ENCODE measurements around the gene CEACAM7.
A peak's percentile ranks its signal among the peaks of the same experiment; 100 is the strongest.
"Not testable (repeated sequence)": the region's sequence is repeated elsewhere in the genome, so short reads cannot be mapped to it uniquely, and the experiment has no call there.

CEACAM7 gene

DNA sequence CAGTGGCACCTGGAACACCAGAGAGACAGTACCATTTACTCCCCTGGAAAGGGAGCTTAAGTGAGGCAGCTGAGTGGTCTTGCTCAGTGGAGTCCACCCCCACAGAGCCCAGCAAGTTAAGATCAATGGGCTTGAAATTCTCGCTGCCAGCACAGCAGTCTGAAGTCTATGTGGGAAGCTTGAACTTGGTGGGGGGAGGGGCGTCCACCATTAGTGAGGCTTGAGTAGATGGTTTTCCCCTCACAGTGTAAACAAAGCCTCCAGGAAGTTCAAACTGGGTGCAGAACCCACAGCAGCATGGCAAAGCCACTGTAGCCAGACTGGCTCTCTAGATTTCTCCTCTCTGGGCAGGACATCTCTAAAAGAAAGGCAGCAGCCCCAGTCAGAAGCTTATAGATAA, 30.9 kb downstream of the CEACAM7 start:
- DNase-seq (ENCODE audit: extremely low spot score), result no peak
- POLR2A ChIA-PET, result no interaction called here
- TF ChIP-seq SUZ12 (IDR thresholded peaks at IDR 0.05), result no peak
- TF ChIP-seq NFRKB (IDR thresholded peaks at IDR 0.05), result no peak
- no peak for TF ChIP-seq ELF4 (IDR thresholded peaks at IDR 0.05)
- no peak for TF ChIP-seq FOXM1 (IDR thresholded peaks at IDR 0.05; ENCODE audit: borderline replicate concordance)
- TF ChIP-seq TARDBP (IDR thresholded peaks at IDR 0.05), result no peak
- no peak for TF ChIP-seq LEF1 (IDR thresholded peaks at IDR 0.05; ENCODE audit: borderline replicate concordance)
- TF ChIP-seq FOXA1 (IDR thresholded peaks at IDR 0.05), result no peak
- TF ChIP-seq BHLHE40 (IDR thresholded peaks at IDR 0.05; ENCODE audit: borderline replicate concordance), result no peak
- no peak for TF ChIP-seq ZNF384 (IDR thresholded peaks at IDR 0.05)
- TF ChIP-seq FOXK2 (IDR thresholded peaks at IDR 0.05), result no peak
- no peak for TF ChIP-seq ARNT (IDR thresholded peaks at IDR 0.05)
- CTCF ChIA-PET, result interaction anchor here (0.6 to 1.2 kb wide), 2 partner anchors 15 to 162 kb away, joined by 3 to 6 read pairs; no protein-coding TSS in a partner anchor

GRCh38 chr19:41656756-41657155, 31.3 kb downstream of the CEACAM7 start:
- CTCF ChIA-PET, result interaction anchor here (0.6 to 1.2 kb wide), 2 partner anchors 15 to 162 kb away, joined by 3 to 6 read pairs; no protein-coding TSS in a partner anchor
- POLR2A ChIA-PET; DNase-seq (ENCODE audit: extremely low spot score): not testable (repeated sequence)

GRCh38 chr19:41652250-41652649, 35.8 kb downstream of the CEACAM7 start:
- ChIA-PET POLR2A (no interaction called here), CTCF (interaction anchor here (0.6 to 4.1 kb wide), 2 partner anchors 10 to 55 kb away, joined by 3 to 14 read pairs; no protein-coding TSS in a partner anchor)
- no peak for DNase-seq (ENCODE audit: extremely low spot score)
- TF ChIP-seq NFRKB (IDR thresholded peaks at IDR 0.05) (no peak), BHLHE40 (IDR thresholded peaks at IDR 0.05; ENCODE audit: borderline replicate concordance) (no peak), SUZ12 (IDR thresholded peaks at IDR 0.05) (no peak), LEF1 (IDR thresholded peaks at IDR 0.05; ENCODE audit: borderline replicate concordance) (no peak), ZNF384 (IDR thresholded peaks at IDR 0.05) (no peak), PKNOX1 (IDR thresholded peaks at IDR 0.05) (no peak), L3MBTL2 (conservative IDR thresholded peaks at IDR 0.05) (no peak), TARDBP (IDR thresholded peaks at IDR 0.05) (no peak), HDGF (IDR thresholded peaks at IDR 0.05; ENCODE audit: borderline replicate concordance) (no peak), ARNT (IDR thresholded peaks at IDR 0.05) (no peak), FOXK2 (IDR thresholded peaks at IDR 0.05) (no peak), FOXA1 (IDR thresholded peaks at IDR 0.05) (no peak), CTBP1 (IDR thresholded peaks at IDR 0.05; ENCODE audit: borderline replicate concordance) (no peak), FOXM1 (IDR thresholded peaks at IDR 0.05; ENCODE audit: borderline replicate concordance) (no peak), ELF4 (IDR thresholded peaks at IDR 0.05) (no peak)

- ChIA-PET CTCF (interaction anchor here (0.6 to 4.1 kb wide), 2 partner anchors 8 to 16 kb away, joined by 4 to 14 read pairs; no protein-coding TSS in a partner anchor), POLR2A (no interaction called here)
- no peak for DNase-seq (ENCODE audit: extremely low spot score)
- no peak for TF ChIP-seq SP1 (IDR thresholded peaks at IDR 0.05)
- no peak for TF ChIP-seq ELF4 (IDR thresholded peaks at IDR 0.05)
- no peak for TF ChIP-seq ZNF384 (IDR thresholded peaks at IDR 0.05)
- TF ChIP-seq L3MBTL2 (conservative IDR thresholded peaks at IDR 0.05), result no peak
- TF ChIP-seq CTBP1 (IDR thresholded peaks at IDR 0.05; ENCODE audit: borderline replicate concordance), result no peak
- TF ChIP-seq PKNOX1 (IDR thresholded peaks at IDR 0.05), result no peak
- TF ChIP-seq TARDBP (IDR thresholded peaks at IDR 0.05), result no peak
- no peak for TF ChIP-seq LEF1 (IDR thresholded peaks at IDR 0.05; ENCODE audit: borderline replicate concordance)
- TF ChIP-seq NFRKB (IDR thresholded peaks at IDR 0.05), result no peak
- no peak for TF ChIP-seq FOXM1 (IDR thresholded peaks at IDR 0.05; ENCODE audit: borderline replicate concordance)
- no peak for TF ChIP-seq BHLHE40 (IDR thresholded peaks at IDR 0.05; ENCODE audit: borderline replicate concordance)
- no peak for TF ChIP-seq SUZ12 (IDR thresholded peaks at IDR 0.05)
- no peak for TF ChIP-seq FOXA1 (IDR thresholded peaks at IDR 0.05)
- TF ChIP-seq HDGF (IDR thresholded peaks at IDR 0.05; ENCODE audit: borderline replicate concordance), result no peak
- no peak for TF ChIP-seq ARNT (IDR thresholded peaks at IDR 0.05)
- no peak for TF ChIP-seq FOXK2 (IDR thresholded peaks at IDR 0.05)
Measured at GRCh38 chr19:41649827-41650226, 38.2 kb downstream of the CEACAM7 start.

GRCh38 chr19:41646589-41647204, 41.4 kb downstream of the CEACAM7 start:
- TF ChIP-seq L3MBTL2 (conservative IDR thresholded peaks at IDR 0.05) (peak; percentile 26; the same call in 1 of the 2 replicates), FOXM1 (IDR thresholded peaks at IDR 0.05; ENCODE audit: borderline replicate concordance) (no peak)
- POLR2A ChIA-PET, result no interaction called here
- CTCF ChIA-PET, result interaction anchor here (0.6 to 1.0 kb wide), 4 partner anchors 60 to 411 kb away, joined by 3 to 7 read pairs (median 4); no protein-coding TSS in a partner anchor
- DNase-seq (ENCODE audit: extremely low spot score), result peak; percentile 56

DNA sequence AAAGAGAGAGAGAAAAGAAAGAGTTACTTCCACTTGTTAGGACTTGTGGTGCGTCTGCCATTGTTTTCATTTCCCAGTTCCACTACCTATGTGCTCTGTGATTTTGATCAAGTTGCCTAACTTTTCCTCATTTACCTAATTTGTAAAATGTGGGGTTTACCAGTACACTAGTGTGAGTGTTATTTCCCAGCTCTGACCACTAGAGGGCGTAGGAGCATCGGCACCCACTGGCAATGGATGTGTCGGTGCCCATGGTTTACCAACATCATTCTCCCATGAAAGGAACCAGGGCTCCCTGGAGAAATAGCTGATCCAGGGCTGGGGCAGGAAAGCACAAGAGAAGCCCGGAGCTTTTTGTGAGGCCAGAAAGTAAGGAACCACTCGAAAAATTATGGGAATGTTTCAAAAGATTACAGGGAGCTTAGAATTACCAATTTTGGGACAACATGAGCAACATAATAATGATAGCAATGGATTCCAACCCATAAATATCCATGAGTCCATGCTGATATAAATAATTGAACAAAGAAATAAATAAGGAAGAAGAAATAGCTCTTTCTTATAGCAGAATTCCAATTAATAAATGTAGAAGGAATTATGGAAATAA, 46.1 kb downstream of the CEACAM7 start:
- CTCF ChIA-PET, result interaction anchor here (0.8 to 1.8 kb wide), 8 partner anchors 10 to 111 kb away, joined by 3 to 14 read pairs (median 6); no protein-coding TSS in a partner anchor
- TF ChIP-seq SUZ12 (IDR thresholded peaks at IDR 0.05), result no peak
- no peak for TF ChIP-seq ELF4 (IDR thresholded peaks at IDR 0.05)
- no peak for TF ChIP-seq HDGF (IDR thresholded peaks at IDR 0.05; ENCODE audit: borderline replicate concordance)
- TF ChIP-seq FOXA1 (IDR thresholded peaks at IDR 0.05), result no peak
- TF ChIP-seq FOXM1 (IDR thresholded peaks at IDR 0.05; ENCODE audit: borderline replicate concordance), result no peak
- peak; percentile 76 for DNase-seq (ENCODE audit: extremely low spot score)
- POLR2A ChIA-PET, result no interaction called here

- POLR2A ChIA-PET, result no interaction called here
- no peak for DNase-seq (ENCODE audit: extremely low spot score)
- no peak for TF ChIP-seq ZNF384 (IDR thresholded peaks at IDR 0.05)
- TF ChIP-seq PKNOX1 (IDR thresholded peaks at IDR 0.05), result no peak
- TF ChIP-seq FOXA1 (IDR thresholded peaks at IDR 0.05), result no peak
- no peak for TF ChIP-seq L3MBTL2 (conservative IDR thresholded peaks at IDR 0.05)
- no peak for TF ChIP-seq FOXK2 (IDR thresholded peaks at IDR 0.05)
- no peak for TF ChIP-seq ELF4 (IDR thresholded peaks at IDR 0.05)
- no peak for TF ChIP-seq NFRKB (IDR thresholded peaks at IDR 0.05)
- no peak for TF ChIP-seq BHLHE40 (IDR thresholded peaks at IDR 0.05; ENCODE audit: borderline replicate concordance)
- TF ChIP-seq CTBP1 (IDR thresholded peaks at IDR 0.05; ENCODE audit: borderline replicate concordance), result no peak
- TF ChIP-seq LEF1 (IDR thresholded peaks at IDR 0.05; ENCODE audit: borderline replicate concordance), result no peak
- TF ChIP-seq HDGF (IDR thresholded peaks at IDR 0.05; ENCODE audit: borderline replicate concordance), result no peak
- TF ChIP-seq TARDBP (IDR thresholded peaks at IDR 0.05), result no peak
- no peak for TF ChIP-seq ARNT (IDR thresholded peaks at IDR 0.05)
- TF ChIP-seq SUZ12 (IDR thresholded peaks at IDR 0.05), result no peak
- CTCF ChIA-PET, result no interaction called here
Measured at GRCh38 chr19:41638641-41639081, 49.4 kb downstream of the CEACAM7 start.

All from HEK293T (cell line).